Measurements from ENCODE around the gene ACCSL.

Gene ACCSL

DNA sequence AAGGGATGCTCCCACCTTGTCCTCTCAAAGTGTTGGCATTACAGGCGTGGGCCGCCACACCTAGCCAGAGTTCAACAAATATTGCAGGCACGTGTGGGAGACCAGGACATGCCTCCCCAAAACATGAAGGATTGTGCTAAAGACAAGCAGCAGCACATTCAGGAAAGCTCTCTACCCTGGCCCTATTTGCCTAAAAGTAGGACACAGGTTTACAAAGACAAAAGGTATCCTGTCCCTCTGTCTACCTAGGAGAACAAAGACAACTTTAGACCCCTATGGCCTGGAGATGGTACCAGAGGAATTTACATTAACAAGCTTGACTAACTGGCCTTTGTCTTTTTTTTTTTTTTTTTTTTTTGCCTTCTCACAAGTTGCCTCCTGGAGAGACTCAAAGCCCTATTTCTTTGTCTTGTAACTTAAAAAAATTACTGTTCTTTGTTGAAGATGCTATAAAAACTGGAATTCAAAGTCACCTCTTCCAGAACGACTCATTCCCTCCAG, 17.4 kb downstream of the ACCSL start:
- no peak for DNase-seq (ENCODE audit: low spot score)

DNA sequence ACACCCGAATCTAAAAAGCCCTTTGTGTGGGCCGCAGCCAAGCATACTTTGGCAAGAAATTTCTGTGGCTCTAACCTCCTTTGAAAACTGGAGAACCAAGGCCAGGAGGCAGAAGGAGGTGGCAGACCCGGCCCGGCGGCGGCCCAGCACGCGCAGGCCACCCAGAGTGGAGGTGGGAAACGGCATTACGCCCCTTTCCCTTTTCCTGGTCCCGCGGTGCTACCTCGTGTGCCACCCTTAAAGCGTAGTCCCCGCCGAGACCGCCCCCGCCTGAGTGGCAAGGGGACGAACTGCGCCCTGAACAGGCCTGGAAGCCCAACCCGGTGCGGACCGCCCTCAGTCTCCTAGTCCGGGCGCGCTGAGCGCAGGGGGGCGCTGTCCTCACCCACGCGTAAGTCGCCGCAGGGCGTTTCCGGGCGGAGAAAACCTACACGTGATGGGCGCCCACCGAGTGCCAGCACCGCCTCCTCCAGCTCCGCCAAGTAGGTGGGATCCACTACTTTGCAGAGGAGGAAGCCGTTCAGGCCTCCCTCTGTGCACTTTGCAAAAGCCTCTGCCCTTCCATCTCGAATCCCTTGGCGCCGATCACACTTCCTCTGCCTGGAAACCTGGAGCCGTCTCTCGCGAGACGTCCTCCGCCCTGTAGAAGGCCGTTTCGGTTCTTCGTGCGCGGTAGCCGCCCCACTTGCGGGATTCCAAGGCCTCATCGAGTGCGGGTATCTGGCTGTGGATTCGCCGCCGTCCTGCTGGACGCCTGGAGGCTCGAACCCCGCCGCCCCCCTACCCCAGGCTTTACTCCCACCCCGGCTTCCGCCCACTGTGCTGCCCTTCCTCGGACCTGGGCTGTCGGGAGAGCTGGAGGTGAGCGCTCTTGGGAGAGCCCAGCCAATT, 18.3 kb downstream of the ACCSL start, which contains the start of gene ACCS:
Gene ACCS (plus strand): TSS at position 430 of the 891 bp plus-strand sequence. CDS start 1,358 bp downstream, outside the sequence.
- DNase-seq (ENCODE audit: low spot score): peak; percentile 70

DNA sequence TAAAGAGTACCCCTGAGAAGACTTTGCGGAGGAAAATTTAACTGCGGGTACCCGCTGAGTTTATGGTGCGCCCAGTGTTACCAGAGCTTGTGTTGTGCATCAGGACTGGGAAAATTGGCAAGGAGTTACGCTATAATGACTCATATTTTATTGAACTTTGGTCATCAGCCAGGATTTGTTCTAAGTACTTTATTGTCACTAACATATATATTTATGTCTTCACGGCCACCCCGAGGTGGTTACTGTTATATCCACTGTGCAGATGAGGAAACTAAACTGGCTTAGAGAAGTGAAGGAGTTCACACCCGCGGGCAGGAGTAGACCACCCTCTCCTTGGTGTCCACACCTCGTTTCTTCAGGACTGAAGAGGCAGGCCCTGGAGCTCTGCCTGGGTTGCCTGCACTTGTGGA, 19.0 kb downstream of the ACCSL start:
- no peak for DNase-seq (ENCODE audit: low spot score)

DNA sequence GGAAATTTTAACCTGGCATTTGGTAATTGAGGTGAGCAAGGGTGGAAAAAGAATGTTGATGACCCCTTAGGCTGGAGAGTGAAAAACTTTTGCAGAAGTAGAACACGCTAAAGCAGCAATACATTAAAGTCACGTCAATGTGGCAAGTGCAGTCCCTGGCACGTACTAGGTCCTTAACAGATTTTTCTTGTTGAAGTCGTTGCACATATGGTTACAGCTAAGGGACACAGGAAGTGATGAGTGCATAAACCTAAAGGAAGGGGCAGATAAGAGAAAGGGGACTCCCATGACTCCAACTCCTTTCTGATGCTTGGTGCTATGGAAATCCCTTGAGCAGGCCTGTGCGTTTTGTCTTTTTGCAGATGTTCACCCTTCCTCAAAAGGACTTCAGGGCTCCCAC, 19.5 kb downstream of the ACCSL start:
- no peak for DNase-seq (ENCODE audit: low spot score)

DNA sequence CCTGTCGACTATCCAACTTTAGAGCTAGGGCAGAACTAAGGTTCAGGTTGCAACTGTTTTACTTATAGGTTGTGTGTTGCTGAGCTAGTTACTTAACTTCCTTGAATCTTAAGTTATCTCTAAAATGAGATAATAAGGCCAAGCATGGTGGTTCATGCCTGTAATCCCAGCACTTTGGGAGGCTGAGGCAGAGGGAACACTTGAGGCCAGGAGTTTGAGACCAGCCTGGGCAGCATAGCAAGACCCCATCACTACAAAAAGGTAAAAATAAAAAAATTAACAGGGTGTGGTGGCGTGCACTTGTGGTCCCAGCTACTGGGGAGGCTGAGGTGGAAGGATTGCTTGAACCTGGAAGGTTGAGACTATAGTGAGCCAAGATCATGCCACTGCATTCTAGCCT, 20.4 kb downstream of the ACCSL start:
- no peak for DNase-seq (ENCODE audit: low spot score)

DNA sequence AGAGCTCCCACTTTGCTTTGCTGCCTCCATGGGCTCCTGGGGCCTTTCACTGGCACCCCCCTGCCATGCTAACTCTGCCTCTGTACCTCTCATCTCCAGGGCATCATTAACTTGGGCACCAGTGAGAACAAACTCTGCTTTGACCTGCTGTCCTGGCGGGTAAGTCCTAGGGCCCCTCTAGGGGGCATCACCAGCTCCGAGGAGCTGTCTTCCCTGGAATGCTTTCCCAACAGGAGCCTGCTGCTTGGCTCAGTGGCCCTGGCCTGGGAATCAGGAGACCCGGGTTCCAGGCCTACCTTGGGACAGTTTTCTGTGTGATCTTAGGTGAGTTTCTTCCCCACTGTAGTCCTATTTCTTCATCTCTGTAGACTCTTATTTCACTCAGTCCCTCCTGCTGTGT, 23.4 kb downstream of the ACCSL start:
- DNase-seq (ENCODE audit: low spot score): no peak

DNA sequence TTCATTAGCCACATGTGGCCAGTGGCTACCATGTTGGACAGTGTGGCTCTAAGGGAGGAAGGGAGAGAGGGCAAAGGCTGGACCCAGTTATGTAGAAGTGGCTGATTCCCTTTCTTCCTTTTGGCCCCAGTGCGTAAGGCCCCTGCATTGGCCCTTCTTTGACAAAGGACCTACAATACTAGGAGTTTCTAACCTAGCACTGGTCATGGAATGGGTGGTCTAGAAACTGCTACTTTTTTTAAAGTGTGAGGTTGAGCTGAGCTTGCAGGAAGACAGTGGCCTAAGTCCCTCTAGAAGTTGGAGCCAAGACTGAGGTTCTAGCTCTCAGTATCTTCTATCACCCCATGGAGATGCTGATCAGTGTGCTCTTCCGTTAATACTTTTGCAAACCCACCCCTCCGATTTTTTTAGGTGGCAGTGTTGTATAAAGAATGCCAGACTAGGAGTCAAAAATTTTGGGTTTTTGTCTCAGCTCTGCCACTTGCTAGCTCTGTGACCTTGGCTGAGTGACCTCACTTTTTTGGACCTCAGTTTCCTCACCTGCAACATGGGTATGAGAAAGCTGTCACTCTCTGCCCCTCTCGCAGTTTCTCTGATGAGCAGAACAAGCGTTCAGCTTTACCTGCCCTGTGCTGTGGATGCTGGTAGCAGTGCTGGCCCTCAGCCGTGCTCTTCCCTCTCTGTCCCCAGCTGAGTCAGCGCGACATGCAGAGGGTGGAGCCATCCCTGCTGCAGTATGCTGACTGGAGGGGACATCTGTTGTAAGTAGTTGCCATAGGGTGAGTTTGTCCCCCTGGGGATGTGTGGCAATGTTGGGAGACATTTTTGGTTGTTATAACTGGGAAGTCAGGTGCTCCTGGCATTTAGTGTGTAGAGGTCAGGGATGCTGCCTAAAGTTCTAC, 25.2 kb downstream of the ACCSL start:
- DNase-seq (ENCODE audit: low spot score): no peak

DNA sequence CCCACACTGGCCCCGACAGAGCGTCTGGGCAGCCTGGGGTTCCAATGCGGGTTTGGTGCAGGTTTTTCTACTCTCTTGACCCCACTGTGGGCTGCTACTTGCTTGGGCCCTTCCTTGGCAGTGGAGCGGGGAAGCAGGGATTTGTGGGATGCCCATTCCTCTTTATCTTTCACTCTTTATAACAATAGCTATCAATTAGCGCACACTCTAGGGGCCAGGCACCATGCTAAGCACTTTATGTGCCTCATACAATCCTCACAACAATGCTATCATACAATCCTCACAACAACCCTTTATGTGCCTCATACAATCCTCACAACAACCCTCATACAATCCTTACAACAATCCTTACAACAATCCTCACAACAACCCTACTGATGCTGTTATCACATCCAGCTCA, 31.0 kb downstream of the ACCSL start:
- DNase-seq (ENCODE audit: low spot score): no peak

DNA sequence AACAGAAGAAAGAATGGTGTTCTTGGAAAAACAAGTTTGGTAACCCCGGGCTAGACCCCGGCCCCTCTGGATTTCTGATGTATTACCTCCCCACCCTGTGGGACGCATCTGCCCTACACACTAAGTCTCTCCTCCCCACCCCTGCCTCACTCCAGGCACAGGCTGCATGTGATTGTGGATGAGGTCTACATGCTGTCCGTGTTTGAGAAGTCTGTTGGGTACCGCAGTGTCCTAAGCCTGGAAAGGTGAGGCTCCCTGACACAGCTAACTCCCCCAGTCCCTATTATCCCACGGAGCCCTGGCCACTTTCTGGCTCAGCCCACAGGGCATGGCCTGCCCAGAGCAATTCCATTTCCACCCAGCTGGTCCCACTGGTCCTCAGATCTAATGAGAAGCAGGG, 31.6 kb downstream of the ACCSL start:
- no peak for DNase-seq (ENCODE audit: low spot score)

DNA sequence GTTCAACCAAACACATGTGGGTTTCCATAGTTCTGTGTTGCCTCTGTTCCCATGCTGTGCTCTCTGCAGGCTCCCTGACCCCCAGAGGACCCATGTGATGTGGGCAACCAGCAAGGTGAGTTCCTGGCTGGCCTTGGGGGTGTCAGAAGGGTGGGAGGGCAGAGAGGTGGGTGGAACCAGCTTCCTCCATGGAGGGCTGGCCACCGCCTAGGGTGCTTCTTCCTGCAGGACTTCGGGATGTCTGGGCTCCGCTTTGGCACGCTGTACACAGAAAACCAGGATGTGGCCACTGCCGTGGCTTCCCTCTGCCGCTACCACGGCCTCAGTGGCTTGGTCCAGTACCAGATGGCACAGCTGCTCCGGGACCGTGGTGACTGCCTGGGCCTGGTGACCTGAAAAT, 33.2 kb downstream of the ACCSL start:
- no peak for DNase-seq (ENCODE audit: low spot score)

DNA sequence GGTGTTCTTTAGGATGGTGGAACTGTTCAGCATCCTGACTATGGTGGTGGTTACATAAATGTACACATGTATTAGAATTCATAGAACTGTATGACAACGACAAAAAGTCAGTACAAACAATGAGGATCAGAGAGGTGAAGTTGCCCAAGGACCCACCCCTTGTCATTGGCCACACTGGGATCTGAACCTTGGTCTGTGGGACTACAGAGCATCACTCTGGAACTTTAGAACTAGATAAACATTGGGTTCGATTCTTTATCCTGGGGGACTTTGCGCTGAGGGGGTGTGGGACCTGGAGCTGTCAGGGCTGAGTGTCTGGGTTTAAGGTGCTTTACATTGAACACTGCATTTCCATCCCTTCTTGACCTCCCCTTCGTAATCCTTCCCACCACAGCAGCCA, 34.9 kb downstream of the ACCSL start:
- no peak for DNase-seq (ENCODE audit: low spot score)

DNA sequence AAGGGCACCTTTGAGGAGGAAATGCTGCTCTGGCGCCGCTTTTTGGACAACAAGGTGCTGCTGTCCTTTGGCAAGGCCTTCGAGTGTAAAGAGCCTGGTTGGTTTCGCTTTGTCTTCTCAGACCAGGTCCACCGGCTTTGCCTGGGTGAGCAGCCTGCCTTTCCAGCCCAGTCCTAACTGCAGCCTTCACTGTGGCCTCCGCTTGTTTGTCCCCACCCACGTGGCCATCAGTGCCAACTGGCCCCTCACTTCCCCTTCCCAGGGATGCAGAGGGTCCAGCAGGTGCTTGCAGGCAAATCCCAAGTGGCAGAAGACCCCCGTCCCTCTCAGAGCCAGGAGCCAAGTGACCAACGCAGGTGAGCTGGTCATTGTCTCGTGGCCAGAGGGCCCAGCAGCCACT, 35.7 kb downstream of the ACCSL start:
- DNase-seq (ENCODE audit: low spot score): no peak

DNA sequence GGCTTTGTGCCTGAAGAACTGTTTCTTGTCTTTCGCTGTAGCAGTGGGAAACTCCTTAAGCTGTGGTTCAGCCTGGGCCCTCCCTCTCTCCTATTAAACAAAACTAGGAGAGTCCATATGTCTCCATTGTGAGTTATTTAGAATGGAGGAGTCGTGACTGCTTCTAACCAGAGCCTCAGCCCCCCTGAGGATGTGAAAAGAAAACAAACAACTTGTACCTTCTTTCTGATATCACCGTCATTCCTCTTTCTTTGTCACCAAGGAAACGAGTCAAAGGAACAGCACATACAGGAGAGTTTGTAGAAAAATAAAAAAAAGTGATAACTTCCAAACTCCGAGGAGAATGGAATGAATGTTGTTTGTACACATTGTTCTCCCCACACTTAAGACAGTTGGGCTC, 36.1 kb downstream of the ACCSL start:
- DNase-seq (ENCODE audit: low spot score): no peak

DNA sequence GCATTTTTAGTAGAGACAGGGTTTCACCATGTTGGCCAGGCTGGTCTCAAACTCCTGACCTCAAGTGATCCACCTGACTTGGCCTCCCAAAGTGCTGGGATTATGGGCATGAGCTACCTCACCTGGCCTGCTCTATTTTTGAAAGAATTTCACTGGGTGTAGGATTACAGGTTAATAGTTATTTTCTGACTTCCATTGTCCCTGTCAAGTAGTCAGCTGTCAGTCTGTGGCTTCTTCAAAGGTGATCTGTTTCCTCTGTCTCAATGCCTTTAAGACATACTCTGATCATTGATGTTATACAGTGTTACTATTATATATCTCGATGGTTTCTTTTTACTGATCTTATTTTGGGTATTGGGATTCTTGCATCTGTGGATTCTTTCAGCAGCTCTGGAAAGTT, 37.5 kb downstream of the ACCSL start:
- DNase-seq (ENCODE audit: low spot score): no peak

DNA sequence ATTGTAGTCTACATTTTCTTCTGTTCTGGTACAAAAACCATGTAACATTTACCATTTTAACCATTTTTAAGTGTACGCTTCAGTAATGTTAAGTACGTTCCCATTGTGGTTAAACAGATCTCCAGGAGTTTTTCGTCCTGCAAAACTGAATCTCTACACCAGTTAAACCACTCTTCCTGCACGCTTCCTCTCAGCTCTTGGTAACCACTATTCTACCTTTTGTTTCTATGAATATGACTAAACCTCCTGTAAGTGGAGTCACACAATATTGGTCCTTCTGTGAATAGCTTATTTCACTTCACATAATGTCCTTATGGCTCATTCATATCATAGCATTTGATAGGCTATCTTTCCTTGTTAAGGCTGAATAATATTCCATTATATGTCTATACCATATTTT, 40.6 kb downstream of the ACCSL start:
- DNase-seq (ENCODE audit: low spot score): no peak

DNA sequence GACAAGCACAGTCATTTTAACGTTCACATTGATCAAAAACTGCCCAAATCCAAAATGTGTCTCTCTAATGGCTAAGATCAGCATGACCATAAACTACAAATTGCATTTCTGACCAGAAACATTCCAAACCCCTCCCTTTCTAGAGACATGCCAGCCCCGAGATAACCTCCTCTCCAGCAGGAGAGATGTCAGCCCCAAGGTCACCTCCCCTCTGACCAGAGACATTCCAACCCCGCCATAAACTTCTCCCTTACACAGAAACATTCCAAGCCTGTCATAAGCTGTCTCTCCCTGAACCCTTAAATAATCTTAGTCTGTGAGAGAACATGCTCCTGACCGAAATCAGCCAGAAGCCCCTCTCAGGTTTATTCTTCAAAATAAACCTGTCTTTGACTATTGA, 41.1 kb downstream of the ACCSL start:
- DNase-seq (ENCODE audit: low spot score): no peak

DNA sequence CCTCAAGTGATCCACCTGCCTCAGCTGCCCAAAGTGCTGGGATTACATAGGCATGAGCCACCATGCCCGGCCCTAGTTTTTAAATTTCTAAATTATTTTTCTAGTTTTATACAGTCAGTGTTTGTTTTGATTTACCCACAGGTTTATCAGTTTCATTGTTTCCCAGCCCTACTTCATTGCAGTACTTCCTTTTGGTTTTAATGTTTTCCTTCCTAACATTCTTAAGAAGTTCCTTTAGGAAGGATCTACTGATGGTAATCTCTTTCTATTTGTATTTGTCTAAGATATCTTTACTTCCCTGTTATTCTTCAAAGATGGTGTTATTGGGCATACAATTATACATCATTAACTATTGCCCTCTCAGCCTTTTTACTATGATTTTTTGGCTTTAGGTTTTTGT, 42.8 kb downstream of the ACCSL start:
- DNase-seq (ENCODE audit: low spot score): no peak

DNA sequence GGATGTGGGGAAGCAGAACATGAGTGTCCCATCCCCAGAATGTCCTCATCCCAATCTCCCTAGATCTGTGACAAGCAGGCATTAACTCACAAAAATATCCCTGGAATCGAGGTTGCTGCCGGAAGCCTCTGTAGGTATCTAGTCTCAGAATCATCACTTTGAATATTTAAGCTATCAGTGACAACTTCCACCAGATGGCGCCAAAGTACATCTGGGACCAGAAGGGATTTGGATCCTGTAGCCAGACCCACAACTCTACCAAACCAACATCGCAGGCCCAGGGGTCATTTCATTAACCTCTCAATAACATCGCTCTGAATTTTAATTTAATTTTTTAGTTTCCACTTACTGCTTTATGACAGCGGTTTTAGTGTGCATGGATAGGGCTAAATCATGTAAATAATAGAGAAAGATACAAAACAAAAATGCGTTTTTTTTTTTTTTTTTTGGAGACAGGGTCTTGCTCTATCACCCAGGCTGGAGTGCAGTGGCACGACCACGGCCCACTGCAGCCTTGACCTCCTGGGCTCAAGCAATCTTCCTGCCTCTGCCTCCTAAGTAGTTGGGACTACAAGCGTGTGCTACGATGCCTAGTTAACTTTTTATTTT, 46.6 kb downstream of the ACCSL start:
- DNase-seq (ENCODE audit: low spot score): peak; percentile 63

DNA sequence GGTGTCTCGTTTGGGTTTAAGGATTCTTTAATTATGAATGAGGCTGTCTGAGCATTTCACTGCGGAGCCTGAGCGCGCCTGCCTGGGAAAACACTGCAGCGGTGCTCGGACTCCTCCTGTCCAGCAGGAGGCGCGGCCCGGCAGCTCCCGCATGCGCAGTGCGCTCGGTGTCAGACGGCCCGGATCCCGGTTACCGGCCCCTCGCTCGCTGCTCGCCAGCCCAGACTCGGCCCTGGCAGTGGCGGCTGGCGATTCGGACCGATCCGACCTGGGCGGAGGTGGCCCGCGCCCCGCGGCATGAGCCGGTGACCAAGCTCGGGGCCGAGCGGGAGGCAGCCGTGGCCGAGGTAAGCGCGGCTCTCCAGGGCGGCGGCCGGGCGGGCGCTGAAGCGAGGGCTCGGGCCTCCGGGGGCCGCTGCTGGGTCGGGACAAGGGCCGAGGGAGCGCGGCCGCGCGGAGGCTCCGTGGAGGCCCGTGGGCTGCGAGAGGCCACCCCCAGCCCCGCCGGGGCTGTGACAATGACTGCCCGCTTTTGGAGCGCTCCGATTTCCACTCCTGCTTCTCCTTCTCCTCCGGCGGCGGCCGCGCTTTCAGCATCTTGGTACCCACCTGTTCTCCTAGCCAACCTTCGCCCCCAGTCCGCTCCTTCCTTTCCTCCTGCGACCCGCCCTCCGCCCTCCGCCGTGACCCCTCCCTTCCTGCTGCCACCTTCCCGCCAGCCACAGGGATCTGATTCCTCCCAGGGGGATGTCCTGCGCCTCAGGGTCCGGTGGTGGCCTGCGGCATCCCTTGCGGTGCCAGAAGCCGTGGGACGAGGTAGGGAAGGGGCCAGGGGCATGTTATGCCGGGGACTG, 48.0 kb downstream of the ACCSL start, which contains the start of gene EXT2:
Gene EXT2 (plus strand): TSS at position 173 of the 854 bp plus-strand sequence. CDS start 12,035 bp downstream, outside the sequence.
- DNase-seq (ENCODE audit: low spot score): peak; percentile 77

DNA sequence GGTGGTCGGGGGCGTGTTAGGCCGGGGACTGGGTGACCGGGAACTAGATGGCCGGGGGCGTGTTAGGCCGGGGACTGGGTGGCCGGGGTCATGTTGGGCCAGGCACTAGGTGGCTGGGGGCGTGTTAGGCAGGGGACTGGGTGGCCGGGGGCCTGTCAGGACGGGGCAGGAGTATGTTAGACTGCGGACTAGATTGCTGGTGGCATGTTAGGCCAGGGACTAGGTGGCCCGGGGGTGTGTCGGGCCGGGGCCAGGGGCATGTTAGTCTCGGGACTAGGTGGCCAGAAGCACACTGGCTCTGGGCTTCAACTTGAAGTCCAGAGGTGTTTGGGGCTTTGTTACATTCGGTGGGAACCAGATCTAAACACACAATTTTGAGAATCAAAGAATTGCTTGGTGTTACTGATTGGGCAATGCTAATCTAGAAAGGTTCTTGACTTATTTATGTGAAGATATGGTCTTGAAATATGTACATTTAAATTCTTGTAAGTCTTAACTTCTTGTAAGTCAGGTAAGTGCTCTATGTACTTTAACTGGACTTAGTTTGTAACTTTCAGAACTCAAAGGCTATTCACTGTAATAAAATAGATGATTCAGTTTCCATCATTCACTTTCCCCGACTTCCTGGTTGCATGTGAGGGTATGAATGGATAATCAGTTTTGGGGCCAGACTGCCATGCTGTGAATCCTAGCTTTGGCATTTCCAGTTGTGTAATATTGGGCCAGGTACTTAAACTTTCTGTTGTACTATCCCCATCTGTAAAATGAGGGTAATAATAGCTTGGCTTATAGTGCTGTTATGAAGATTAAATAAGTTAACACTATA, 48.8 kb downstream of the ACCSL start:
- no peak for DNase-seq (ENCODE audit: low spot score)
